Activated CD4-positive, CD25-positive, alpha-beta regulatory T cell treated with anti-CD3 and anti-CD28 coated beads, Interleukin-2, amount 50 U/mL, for 72 hours (primary cell): ENCODE data around the gene FASTK.

ENCODE experiments used
- DNase-seq: peaks from one replicate; pipeline ENCODE4 v3.0.0; 2021

The FASTK gene

DNA sequence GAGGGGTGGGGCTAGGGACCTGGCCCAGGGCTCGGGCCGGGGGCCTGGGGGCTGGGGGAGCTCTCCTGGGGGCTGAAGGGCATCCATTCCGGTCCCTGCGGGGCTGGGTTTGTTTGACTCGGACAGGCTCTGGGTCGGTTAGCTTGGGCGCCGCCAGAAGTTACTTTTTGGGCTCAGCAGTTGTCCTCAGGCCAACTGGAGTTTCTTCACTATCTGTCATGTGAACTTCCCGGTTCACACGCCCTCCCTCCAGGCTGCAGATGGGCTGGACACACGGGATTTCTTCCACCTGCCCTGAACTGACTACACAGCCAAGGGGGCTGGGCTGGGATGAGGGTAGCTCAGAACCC, 17.4 kb downstream of the FASTK start:
- DNase-seq, result no peak

DNA sequence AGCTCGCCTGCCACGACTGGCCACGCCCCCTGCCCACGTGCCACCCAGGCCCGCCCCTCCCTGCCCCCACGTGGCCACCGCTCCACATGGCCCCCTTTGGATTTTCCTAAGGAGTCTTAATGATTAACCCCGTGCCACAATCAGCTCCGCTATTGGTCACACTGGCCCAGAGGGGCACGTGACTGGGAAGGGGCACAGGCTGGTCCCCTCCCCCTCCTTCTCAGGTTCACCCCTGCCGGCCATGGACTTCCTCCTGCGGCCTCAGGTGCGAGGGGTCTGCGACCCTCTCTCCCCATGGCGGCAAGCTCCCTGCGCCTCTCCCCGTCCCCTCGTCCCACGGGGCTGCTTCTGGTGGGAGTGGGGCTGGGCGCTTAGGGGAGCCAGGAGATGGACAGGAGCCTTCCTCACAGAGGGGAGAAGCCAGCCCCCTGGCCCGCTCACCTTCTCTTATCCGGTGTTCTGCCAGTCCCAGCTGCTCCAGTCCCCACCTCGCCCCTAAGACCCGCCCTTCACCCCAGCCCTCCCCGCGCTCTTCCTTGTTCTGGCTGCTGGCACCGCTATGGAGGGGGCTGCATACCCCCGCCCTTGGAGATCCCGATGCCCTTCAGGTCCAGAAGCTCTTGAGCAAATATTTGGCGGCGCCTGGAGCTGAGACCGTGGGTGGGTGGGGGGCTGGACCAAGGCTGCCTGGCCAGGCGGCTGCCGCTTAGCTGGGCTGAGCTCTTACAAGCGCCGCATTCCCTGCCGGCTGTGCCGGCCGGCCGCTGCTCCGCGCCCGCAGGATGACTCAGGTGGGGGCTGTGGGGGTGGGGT, 18.0 kb downstream of the FASTK start:
- no peak for DNase-seq

- no peak for DNase-seq
These were observed 18.6 kb downstream of the FASTK start for GRCh38 chr7:151062111-151062398.

- DNase-seq, result no peak
These were observed 19.1 kb downstream of the FASTK start for GRCh38 chr7:151061213-151062110.

DNA sequence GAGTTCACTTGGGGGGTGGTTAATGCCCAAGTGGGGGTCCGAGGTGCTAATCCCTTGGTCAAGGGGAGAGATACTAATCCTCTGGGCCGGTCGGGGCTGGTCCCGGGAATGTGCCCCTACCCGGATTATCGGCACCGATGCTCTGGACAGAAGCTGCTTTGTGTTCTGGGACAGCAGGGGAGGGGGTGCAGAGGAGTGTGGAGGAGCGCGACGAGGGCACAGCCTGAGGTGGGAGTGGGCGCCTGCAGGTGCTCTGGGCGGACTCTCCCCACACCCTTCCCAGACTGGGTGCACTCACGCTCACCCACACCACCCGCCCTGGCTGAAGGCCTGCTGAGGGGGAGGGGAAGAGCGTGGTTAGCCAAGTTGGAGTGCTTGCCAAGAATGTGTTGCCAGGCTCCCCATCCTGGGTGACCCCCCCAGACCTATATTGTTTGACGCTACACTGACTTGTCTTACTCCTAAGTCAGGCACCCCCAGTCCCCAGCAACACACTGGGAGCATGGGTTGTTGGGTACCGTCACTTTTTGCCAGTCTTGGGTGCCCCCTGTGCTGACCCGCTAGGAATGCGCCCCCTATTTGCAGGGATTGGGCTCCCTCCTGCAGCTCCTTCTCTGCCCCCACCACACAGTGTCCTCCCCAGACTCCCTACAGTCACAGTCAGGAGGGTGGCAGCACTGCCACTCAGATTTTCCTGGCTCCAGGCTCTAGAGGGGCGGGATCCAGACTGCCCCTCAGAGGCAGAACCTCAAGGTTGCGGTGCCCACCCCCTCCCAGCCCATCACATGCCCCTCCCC, 20.0 kb downstream of the FASTK start:
- DNase-seq, result no peak

- no peak for DNase-seq
These were observed 20.5 kb downstream of the FASTK start for GRCh38 chr7:151060113-151060415.

- DNase-seq, result peak; percentile 70
These were observed 21.1 kb downstream of the FASTK start, which contains the start of gene SLC4A2 for GRCh38 chr7:151059367-151060112. TSS of gene SLC4A2 (plus strand) at chr7:151059589. CDS start at chr7:151061988, 2,399 bp downstream.

GRCh38 chr7:151058781-151059366, 21.7 kb downstream of the FASTK start:
- no peak for DNase-seq

DNA sequence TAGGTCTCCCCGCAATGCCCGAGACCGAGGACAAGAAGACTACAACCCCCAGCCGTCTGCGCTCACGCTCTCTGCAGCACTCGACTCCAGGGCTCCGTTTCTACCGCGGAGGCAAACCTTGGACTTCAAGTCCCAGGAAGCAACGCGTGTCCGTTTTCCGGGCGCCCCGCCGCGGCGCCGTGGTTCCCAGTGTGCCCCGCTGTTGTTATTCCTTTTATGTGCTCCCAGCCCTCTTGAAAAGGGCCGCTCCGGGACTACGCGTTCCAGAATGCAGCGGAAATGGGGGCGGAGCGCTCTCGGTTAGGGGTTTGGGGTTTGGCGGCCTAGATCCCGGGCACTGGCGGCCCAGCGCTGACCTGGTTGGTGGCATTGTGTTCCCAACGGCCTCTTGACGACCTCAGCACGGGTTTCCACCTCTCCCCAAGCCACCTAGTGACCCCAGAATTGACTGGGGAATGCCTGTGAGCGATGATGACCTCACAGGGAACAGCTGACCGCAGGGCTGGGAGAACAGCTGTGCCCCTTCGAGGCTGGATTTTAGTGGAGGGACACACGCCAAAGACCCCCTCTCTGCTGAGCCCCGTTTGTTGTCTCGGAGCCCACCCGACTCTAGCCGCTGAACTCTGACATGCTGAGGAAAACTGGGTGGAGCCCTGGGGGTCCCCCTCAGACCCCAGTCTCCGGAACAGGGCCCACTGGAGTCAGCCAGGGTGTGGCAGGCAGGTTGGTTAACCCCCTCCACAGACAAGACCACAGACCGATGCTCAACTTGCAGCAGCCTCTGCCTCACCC, 22.4 kb downstream of the FASTK start:
- peak; percentile 90 for DNase-seq

DNA sequence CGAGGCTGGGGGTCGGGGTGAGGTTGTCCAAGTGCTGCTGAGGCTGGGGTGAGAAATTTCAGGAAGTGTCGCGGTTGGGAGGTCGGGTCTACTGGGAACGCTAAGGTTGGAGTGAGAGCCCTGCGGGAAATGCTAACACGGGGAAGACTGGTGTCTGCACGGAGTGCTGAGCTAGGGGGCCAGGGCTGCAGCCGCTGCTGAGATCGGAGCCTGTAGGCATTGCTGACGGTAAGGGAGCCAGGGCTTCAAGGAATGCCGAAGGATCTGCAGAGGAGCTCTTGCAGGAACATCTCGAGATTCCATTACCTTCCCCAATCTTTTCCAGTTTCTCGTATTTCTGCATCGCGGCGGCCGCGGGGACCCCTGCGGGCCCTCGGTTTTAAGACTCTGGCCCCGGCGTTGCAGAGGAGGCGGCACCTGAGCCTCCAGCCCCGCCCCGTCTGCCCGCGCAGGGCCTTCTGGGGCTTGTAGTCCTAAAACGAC, 23.1 kb downstream of the FASTK start, which contains the start of gene CDK5:
Gene CDK5, minus strand, starts transcription at position 392 of the 483 bp plus-strand sequence. Its CDS starts 49 bp downstream, at position 343.
- no peak for DNase-seq

- no peak for DNase-seq
These were observed 23.7 kb downstream of the FASTK start for GRCh38 chr7:151056666-151057505.

GRCh38 chr7:151056283-151056665, 24.3 kb downstream of the FASTK start:
- no peak for DNase-seq

DNA sequence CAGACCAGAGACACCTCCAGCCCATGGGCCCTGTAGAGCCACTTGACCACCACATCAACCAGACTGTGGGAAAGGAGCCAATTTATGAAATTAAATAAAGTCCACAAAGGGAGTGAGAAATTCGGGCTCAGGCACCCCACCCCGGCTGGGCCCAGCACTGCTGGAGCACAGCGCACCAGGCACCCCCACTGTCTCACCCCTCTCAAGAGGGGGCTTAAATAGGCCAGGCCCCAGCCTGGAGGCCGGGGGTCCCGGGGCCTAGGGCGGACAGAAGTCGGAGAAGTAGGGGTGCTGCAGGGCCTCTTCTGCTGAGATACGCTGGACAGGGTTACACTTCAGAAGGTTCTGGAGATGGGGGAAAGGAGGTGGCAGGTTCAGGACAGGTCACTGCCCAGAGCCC, 26.9 kb downstream of the FASTK start:
- no peak for DNase-seq

- DNase-seq, result no peak
These were observed 27.5 kb downstream of the FASTK start for GRCh38 chr7:151053096-151053495.

- peak; percentile 50 for DNase-seq
These were observed 29.5 kb downstream of the FASTK start for GRCh38 chr7:151051108-151051507.

DNA sequence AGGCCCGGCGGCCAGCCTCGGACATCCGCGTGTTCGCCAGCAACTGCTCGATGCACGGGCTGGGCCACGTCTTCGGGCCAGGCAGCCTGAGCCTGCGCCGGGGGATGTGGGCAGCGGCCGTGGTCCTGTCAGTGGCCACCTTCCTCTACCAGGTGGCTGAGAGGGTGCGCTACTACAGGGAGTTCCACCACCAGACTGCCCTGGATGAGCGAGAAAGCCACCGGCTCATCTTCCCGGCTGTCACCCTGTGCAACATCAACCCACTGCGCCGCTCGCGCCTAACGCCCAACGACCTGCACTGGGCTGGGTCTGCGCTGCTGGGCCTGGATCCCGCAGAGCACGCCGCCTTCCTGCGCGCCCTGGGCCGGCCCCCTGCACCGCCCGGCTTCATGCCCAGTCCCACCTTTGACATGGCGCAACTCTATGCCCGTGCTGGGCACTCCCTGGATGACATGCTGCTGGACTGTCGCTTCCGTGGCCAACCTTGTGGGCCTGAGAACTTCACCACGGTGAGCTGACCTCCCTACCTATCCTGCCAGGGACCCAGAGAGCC, 31.6 kb downstream of the FASTK start:
- DNase-seq, result no peak

GRCh38 chr7:151047976-151048815, 32.4 kb downstream of the FASTK start, which contains the start of gene ASIC3:
TSS of gene ASIC3 (plus strand) at chr7:151048531. CDS start at chr7:151048886, 355 bp downstream.
- DNase-seq, result no peak

- no peak for DNase-seq
These were observed 33.7 kb downstream of the FASTK start for GRCh38 chr7:151046603-151047573.
